MM.1S (cell line): Measurements from ENCODE around the gene HSPA12B.

Experiments used
- DNase-seq: peaks from one replicate; pipeline ENCODE4 v3.0.0-alpha.2; 2015
- H2AFZ ChIP-seq: fragments of 300-600 bp; sonication (generic); 2 replicates; pipeline ENCODE4 v1.6.0; 2016; ENCODE audit warnings: antibody characterized with exemption, low read length
- H3F3A ChIP-seq: fragments of 300-600 bp; sonication (generic); 2 replicates; pipeline ENCODE4 v1.6.1; 2016; ENCODE audit warnings: mild to moderate bottlenecking, antibody characterized with exemption, low read length, moderate library complexity, mixed read lengths; ENCODE audit not compliant: insufficient read depth
- H3K27ac ChIP-seq: fragments of 300-600 bp; sonication (generic); 2 replicates; pipeline ENCODE4 v1.5.1; 2016; ENCODE audit warnings: mild to moderate bottlenecking, low read length
- H3K27me3 ChIP-seq: fragments of 300-600 bp; sonication (generic); replicated peaks from 2 replicates; pipeline ENCODE4 v1.6.0; 2016; ENCODE audit warnings: low read length; ENCODE audit not compliant: insufficient read depth
- H3K36me3 ChIP-seq: fragments of 300-600 bp; sonication (generic); replicated peaks from 2 replicates; pipeline ENCODE4 v1.6.1; 2016; ENCODE audit warnings: mild to moderate bottlenecking, low read length, mixed read lengths; ENCODE audit not compliant: insufficient read depth
- H3K4me1 ChIP-seq: fragments of 300-600 bp; sonication (generic); 2 replicates; pipeline ENCODE4 v1.6.1; 2016; ENCODE audit warnings: low read length, mixed read lengths
- H3K4me2 ChIP-seq: fragments of 300-600 bp; sonication (generic); 2 replicates; pipeline ENCODE4 v1.6.0; 2016; ENCODE audit warnings: low read depth, low read length
- H3K4me3 ChIP-seq: fragments of 300-600 bp; sonication (generic); 2 replicates; pipeline ENCODE4 v1.5.1; 2016; ENCODE audit warnings: low read length, mixed read lengths
- H3K79me2 ChIP-seq: fragments of 300-600 bp; sonication (generic); 2 replicates; pipeline ENCODE4 v1.6.1; 2016; ENCODE audit warnings: mixed run types, low read length, mixed read lengths
- H3K9ac ChIP-seq: fragments of 300-600 bp; sonication (generic); 2 replicates; pipeline ENCODE4 v1.6.1; 2016; ENCODE audit warnings: low read length, mixed read lengths
- H3K9me2 ChIP-seq: fragments of 300-600 bp; sonication (generic); replicated peaks from 2 replicates; pipeline ENCODE4 v1.6.1; 2016; ENCODE audit warnings: mild to moderate bottlenecking, low read length, mixed read lengths; ENCODE audit not compliant: insufficient read depth
- H3K9me3 ChIP-seq: fragments of 300-600 bp; sonication (generic); replicated peaks from 2 replicates; pipeline ENCODE4 v1.6.1; 2016; ENCODE audit warnings: mild to moderate bottlenecking, low read length, mixed read lengths; ENCODE audit not compliant: insufficient read depth
- H4K20me1 ChIP-seq: fragments of 300-600 bp; sonication (generic); 2 replicates; pipeline ENCODE4 v1.6.1; 2016; ENCODE audit warnings: mild to moderate bottlenecking, low read length, moderate library complexity, mixed read lengths; ENCODE audit not compliant: insufficient read depth
- EZH2 ChIP-seq: fragments of 300-600 bp; sonication (generic); optimal IDR thresholded peaks from 2 replicates; pipeline ENCODE3; 2017; ENCODE audit warnings: low read depth, mild to moderate bottlenecking, antibody characterized with exemption, low read length, mixed read lengths
- EZH2phosphoT487 ChIP-seq: fragments of 300-600 bp; sonication (generic); IDR thresholded peaks from 2 replicates; pipeline ENCODE4 v1.6.1; 2018; ENCODE audit warnings: antibody characterized with exemption, low read length
- TF ChIP-seq, protein P1 (sequence below): fragments of 300-600 bp; sonication (generic); IDR thresholded peaks from 2 replicates; pipeline ENCODE4 v1.5.1; 2016; ENCODE audit warnings: antibody characterized with exemption, low read length, mixed read lengths

HSPA12B gene

DNA sequence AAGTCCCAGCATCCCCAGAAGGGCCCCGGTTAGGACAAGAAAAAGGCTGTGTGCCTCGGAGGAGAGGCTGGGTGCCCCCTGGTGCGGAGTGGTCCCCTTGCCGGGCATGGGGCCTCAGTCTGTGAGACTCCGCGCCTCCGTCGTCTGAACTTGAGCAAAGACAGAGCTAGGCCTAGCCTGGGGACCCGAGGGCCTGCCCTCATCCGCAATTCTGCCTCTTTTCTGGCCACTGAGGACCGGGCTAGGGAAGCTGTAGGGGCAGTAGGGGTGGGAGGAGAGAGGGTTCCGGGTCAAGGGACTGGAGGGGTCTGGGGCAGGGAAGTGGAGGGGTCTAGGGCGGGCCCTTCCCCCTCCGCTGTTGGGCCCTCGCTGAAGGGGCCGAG lies 550 bp upstream of the HSPA12B start:
- H3F3A ChIP-seq, result no peaks in the 10 kb centered on the region
- no peak overlapping the region for H3K4me2 ChIP-seq
- no peaks in the 10 kb centered on the region for H3K9me3 ChIP-seq
- peaks cover 43% of the 10 kb centered on the region for H3K27me3 ChIP-seq
- DNase-seq, result no peak
- no peaks in the 10 kb centered on the region for H4K20me1 ChIP-seq
- H3K4me3 ChIP-seq, result no peak overlapping the region
- H2AFZ ChIP-seq, result no peak overlapping the region
- H3K36me3 ChIP-seq, result no peaks in the 10 kb centered on the region
- H3K27ac ChIP-seq, result no peak overlapping the region
- no peaks in the 10 kb centered on the region for H3K79me2 ChIP-seq
- TF ChIP-seq EZH2phosphoT487 (no peak), EZH2 (no peak)
- TF ChIP-seq, protein P1, sequence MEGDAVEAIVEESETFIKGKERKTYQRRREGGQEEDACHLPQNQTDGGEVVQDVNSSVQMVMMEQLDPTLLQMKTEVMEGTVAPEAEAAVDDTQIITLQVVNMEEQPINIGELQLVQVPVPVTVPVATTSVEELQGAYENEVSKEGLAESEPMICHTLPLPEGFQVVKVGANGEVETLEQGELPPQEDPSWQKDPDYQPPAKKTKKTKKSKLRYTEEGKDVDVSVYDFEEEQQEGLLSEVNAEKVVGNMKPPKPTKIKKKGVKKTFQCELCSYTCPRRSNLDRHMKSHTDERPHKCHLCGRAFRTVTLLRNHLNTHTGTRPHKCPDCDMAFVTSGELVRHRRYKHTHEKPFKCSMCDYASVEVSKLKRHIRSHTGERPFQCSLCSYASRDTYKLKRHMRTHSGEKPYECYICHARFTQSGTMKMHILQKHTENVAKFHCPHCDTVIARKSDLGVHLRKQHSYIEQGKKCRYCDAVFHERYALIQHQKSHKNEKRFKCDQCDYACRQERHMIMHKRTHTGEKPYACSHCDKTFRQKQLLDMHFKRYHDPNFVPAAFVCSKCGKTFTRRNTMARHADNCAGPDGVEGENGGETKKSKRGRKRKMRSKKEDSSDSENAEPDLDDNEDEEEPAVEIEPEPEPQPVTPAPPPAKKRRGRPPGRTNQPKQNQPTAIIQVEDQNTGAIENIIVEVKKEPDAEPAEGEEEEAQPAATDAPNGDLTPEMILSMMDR, result no peak
- no peaks in the 10 kb centered on the region for H3K4me1 ChIP-seq
- H3K9ac ChIP-seq, result no peak overlapping the region
- H3K9me2 ChIP-seq, result no peaks in the 10 kb centered on the region

DNA sequence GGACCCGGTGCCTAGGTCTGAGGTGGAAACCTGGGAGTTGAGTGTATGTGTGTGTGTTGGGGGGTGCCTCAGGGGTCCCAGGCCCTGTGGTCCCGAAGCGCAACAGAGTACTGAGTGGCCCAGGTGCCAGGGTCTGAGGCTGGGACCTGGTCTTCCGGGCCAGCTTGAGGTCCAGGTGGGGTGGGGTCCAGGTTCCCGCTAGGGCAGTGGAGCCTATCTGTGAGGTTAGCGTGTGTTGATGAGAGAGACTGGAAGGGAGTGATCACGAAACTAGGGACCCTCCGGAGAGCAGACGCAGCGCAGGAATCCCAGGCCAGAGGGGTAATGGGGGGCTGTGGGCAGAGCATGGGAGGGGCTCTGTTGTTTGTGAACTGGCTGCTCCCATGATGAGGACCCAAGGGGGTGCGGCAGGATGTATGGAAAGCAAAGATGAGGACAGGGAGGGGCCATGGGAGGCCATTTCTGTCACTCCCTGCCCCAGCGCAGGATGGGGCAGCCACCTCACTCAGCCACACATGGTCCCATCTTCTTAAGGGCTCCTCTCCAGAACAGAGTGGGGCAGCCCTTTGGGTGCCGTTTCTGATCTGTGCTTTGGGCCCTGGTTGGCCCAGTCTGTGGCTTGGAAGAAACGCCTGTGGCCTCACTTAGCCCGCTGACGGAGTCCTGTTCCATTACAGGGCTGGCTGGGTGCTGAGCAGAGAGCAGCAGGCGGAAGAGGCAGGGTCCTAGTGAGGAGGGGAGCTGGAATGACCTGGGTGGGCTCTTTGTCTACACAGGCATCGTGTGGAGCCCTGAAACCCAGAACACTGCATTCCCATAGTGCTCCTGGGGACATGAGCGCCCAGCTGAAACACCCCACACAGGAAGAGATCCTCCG lies 872 bp downstream of the HSPA12B start:
- no peak for DNase-seq
- Histone ChIP-seq H3K4me2 (no peak overlapping the region), H3K4me3 (no peak overlapping the region), H3K27me3 (peaks cover 28% of the 10 kb centered on the region), H2AFZ (no peak overlapping the region), H3K4me1 (no peaks in the 10 kb centered on the region), H3K79me2 (no peaks in the 10 kb centered on the region), H4K20me1 (no peaks in the 10 kb centered on the region), H3K36me3 (no peaks in the 10 kb centered on the region), H3F3A (no peaks in the 10 kb centered on the region), H3K9me2 (no peaks in the 10 kb centered on the region), H3K27ac (no peak overlapping the region), H3K9me3 (no peaks in the 10 kb centered on the region), H3K9ac (no peak overlapping the region)
- TF ChIP-seq EZH2phosphoT487 (no peak), EZH2 (no peak)
- TF ChIP-seq, protein P1, result no peak

DNA sequence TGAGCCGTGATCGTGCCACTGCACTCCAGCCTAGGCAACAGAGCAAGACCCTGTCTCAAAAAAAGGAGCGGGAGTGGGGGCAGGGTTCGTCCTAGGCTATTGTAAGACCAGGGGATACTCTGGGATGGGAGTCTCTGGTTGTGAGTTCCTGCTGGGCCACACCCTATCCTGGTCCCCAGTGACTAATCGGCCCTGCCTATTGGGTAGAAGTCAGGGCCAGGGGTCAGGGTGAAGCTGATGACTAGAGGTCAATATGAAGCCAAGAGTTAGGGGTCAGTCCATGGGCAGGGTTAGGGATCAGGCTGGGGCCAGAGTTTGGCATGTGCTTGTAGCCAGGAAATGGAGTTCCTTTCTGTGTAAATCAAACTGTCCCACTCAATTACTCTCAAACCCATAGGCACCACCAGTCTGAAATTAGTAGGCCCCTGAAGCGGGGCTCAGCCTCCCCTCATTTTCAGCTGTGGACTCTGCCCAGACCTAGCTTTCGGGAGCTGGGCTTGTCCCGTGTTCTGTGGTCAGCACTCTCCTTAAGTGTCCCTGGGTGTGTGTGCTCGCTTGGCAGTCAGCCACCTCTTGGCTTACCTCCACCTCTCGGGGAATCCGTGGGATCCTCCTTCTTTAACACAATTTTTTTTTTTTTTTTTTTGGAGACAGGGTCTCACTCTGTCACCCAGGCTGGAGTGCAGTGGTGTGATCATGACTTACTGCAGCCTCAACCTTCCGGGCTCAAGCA lies 1.8 kb downstream of the HSPA12B start:
- Histone ChIP-seq H3K36me3 (no peaks in the 10 kb centered on the region), H3K4me1 (no peaks in the 10 kb centered on the region), H3K9me3 (no peaks in the 10 kb centered on the region), H3K4me3 (no peak overlapping the region), H4K20me1 (no peaks in the 10 kb centered on the region), H3F3A (no peaks in the 10 kb centered on the region), H3K4me2 (no peak overlapping the region), H2AFZ (no peak overlapping the region), H3K27ac (no peak overlapping the region), H3K27me3 (peaks cover 21% of the 10 kb centered on the region; the same call in 1 of the 2 replicates), H3K9ac (no peak overlapping the region), H3K9me2 (no peaks in the 10 kb centered on the region), H3K79me2 (no peaks in the 10 kb centered on the region)
- TF ChIP-seq EZH2phosphoT487, result no peak
- no peak for TF ChIP-seq EZH2
- TF ChIP-seq, protein P1, result no peak
- DNase-seq, result no peak
